Activated CD4-positive, alpha-beta T cell treated with anti-CD3 and anti-CD28 coated beads, Interleukin-2, amount 10 ng/mL, durations not matched to agents 7 days and 5 days (primary cell): Measurements from ENCODE around the gene TRIM32. TPM values are rescaled to one million over a fixed set of nuclear protein-coding genes. Genes with fewer than 3 reads are reported as not detected.

ENCODE experiments used
- CTCF ChIA-PET: fragments of 350-600 bp; sonication (Branson Sonifier 250); formaldehyde crosslinking; loops from one replicate; lab custom pipeline; 2021; ENCODE audit warnings: antibody characterized with exemption; lab: Charles Lee
- POLR2A ChIA-PET: fragments of 350-600 bp; sonication (Branson Sonifier 250); formaldehyde crosslinking; loops from one replicate; lab custom pipeline; 2021; ENCODE audit warnings: antibody characterized with exemption; lab: Charles Lee
- DNase-seq: peaks from one replicate; pipeline ENCODE4 v3.0.0-alpha.2; 2020
- H3K27ac Mint-ChIP-seq: one replicate; pipeline ENCODE4 v1.8.0; 2021; ENCODE audit warnings: mild to moderate bottlenecking, moderate library complexity, mixed read lengths
- H3K27me3 Mint-ChIP-seq: one replicate; pipeline ENCODE4 v1.8.0; 2021; ENCODE audit warnings: mixed read lengths
- H3K36me3 Mint-ChIP-seq: one replicate; pipeline ENCODE4 v1.8.0; 2021; ENCODE audit warnings: low read depth, mixed read lengths
- H3K4me1 Mint-ChIP-seq: one replicate; pipeline ENCODE4 v1.8.0; 2021; ENCODE audit warnings: mixed read lengths
- H3K4me3 Mint-ChIP-seq: one replicate; pipeline ENCODE4 v1.8.0; 2021; ENCODE audit warnings: mild to moderate bottlenecking, moderate library complexity, mixed read lengths
- H3K9me3 Mint-ChIP-seq: one replicate; pipeline ENCODE4 v1.8.0; 2021; ENCODE audit warnings: mixed read lengths
- total RNA-seq, 2 experiments: library from RNA; stranded (reverse); gene quantifications; one replicate each; pipeline ENCODE4 v1.2.3, GENCODE V29; 2021

Gene TRIM32
- total RNA-seq, 2 experiments from 2014 or later = 17.9 to 18.3 TPM

DNA sequence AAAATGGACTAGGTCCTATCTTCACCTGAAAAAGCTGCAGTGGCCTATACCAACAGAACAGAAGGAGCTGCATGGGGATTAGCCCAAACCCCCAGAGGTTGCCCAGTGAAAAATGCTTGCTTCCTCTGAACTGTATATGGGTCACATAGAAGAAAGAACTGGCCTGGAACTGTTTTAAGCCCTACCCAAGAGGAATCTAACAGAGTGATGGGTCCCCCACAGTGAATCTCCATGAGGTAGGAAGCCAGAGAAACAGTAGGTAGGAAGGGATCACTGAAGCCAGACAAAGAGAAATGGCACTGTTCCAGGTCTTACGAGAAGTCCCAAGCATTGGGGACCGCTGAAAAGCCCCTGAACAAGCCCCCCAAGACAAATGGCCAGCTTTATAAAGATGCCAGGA lies 28.8 kb upstream of the TRIM32 start:
- DNase-seq = no peak
- Mint-ChIP-seq H3K27me3 (no peaks in the 10 kb centered on the region), H3K9me3 (no peaks in the 10 kb centered on the region), H3K4me3 (no peak overlapping the region), H3K36me3 (no peaks in the 10 kb centered on the region), H3K27ac (no peak overlapping the region), H3K4me1 (no peaks in the 10 kb centered on the region)
- CTCF ChIA-PET = no interaction called here
- POLR2A ChIA-PET = no interaction called here

DNA sequence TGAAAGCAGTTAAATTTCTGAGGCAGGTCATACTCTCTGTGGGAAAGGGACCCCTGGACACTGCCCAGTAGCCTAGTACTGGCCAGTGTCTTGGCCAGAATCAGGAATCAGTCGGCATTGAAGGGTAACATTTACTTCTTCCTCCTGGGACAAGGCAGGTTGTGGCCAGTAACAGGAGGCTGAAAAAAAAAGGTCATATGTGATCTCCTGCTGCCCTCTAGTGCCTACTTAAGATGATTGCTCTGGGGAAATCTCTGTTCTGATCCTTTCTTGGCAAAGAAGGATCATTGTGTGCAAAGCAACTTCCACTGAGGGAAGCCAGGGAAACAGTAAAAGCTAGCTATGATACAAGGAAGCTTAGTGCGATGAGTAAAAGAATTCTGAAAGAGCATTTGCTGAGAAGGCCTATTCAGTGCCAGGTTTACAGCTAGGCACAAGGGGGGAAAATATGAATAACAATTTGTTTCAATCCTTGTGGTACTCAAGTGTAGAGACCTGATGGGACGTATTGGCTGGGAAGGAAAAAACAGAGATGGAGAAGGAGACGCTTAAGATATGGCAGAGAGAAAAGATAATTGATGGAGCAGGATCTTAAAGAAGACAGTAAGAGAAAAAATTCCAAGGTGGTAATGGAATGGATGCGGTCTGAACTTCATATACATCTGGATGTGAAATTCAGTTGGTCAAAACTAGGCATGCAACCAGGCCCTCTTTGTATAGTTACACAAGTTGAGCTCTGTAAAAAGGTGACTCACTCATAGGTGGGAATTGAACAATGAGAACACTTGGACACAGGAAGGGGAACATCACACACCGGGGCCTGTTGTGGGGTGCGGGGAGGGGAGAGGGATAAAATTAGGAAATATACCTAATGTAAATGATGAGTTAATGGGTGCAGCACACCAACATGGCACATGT lies 25.8 kb upstream of the TRIM32 start:
- no peaks in the 10 kb centered on the region for H3K9me3 Mint-ChIP-seq
- POLR2A ChIA-PET = no interaction called here

DNA sequence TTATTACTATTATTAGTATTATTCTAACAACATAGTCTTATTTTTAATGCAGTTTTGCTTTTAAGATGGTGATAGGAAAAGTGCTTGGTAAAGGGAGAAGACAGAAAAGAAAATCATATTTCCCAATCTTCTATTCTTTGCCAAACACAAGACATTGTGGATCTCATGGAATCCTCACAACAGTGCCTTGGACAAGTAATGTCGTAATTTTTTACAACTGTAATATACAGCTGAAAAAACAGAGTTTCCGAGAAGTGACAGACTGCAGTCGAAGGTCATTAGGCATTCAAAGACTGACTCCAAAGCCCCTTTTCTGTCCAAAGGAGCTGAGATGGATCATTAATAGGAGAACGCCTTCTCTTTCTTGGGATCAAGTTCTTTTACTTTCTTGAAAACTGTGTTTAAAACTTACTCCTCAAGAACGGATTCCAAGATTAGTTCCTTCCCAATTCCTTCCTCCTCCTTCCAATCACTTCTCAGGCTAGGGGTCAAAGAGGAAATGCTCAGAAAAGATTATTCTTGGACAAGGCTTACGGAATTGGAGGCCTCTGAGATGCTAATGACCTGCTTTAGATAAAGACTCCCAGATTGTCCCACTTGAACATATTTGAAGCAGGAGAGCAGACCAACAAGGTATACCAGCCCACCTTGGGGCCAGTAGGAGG lies 24.3 kb upstream of the TRIM32 start:
- no peaks in the 10 kb centered on the region for H3K9me3 Mint-ChIP-seq
- no peaks in the 10 kb centered on the region for H3K36me3 Mint-ChIP-seq
- no peak overlapping the region for H3K27ac Mint-ChIP-seq
- CTCF ChIA-PET = no interaction called here
- no peaks in the 10 kb centered on the region for H3K4me1 Mint-ChIP-seq
- POLR2A ChIA-PET = no interaction called here
- H3K4me3 Mint-ChIP-seq = no peak overlapping the region
- no peaks in the 10 kb centered on the region for H3K27me3 Mint-ChIP-seq
- no peak for DNase-seq

More for the DNA sequence above, 25.8 kb upstream of the TRIM32 start:
- Mint-ChIP-seq H3K4me3 (no peak overlapping the region), H3K27ac (no peak overlapping the region), H3K4me1 (no peaks in the 10 kb centered on the region), H3K36me3 (no peaks in the 10 kb centered on the region), H3K27me3 (no peaks in the 10 kb centered on the region)
- CTCF ChIA-PET = interaction anchor here (1.3 kb wide), 1 partner anchor 1068 kb away, joined by 4 read pairs; no protein-coding TSS in a partner anchor
- DNase-seq = no peak

DNA sequence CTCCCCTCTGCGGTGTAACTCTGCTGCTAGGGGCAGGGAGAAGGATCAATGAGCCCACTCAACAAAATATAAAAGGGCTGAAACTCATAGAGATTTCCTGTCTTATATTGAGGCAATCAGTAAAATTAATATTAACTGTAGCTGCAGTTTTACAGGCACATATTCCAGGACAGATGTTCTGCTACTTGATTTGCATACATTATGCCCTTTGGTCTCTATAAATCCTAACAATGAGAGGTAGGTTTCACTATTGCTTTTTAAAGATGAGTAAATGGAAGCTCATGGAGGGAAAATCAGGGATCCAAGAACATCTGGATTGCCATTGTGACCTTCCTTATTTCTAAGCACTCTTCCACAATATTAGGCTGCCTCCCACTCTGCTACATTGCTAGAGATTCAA lies 23.5 kb upstream of the TRIM32 start:
- CTCF ChIA-PET = no interaction called here
- no peaks in the 10 kb centered on the region for H3K36me3 Mint-ChIP-seq
- H3K4me3 Mint-ChIP-seq = no peak overlapping the region

DNA sequence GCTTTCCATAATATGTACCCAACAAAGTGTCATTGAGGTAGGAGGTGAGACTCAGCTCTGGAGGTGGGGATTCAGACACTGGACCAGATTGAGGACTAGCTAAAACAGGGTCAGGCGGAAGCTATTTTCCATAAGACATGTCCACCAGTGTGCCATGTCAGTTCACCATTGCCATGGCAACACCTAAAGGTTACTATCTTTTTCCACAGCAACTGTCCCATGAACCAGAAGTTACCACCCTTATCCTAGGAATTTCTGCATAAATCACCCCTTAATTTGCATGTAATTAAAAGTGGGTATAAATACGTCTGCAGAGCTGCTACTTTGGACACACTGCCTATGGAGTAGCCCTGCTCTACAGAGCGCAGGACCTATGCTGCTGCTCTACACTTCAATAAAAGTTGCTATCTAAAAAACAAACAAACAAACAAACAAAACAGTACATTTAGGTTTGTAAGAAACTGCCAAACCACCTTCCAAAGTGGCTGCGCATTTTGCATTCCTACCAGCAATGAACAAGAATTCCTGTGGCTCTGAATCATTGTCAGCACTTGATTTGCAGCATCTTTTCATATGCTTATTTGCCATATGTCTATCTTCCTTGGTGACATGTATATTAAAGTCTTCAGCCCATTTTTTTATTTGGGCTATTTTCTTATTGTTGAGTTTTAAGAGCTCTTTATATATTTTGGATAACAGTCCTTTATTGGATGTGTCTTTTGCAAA lies 18.0 kb upstream of the TRIM32 start:
- CTCF ChIA-PET = no interaction called here
- Mint-ChIP-seq H3K9me3 (peaks cover 10% of the 10 kb centered on the region), H3K4me3 (no peak overlapping the region), H3K27me3 (no peaks in the 10 kb centered on the region), H3K4me1 (no peaks in the 10 kb centered on the region), H3K36me3 (no peaks in the 10 kb centered on the region), H3K27ac (no peak overlapping the region)
- no peak for DNase-seq
- POLR2A ChIA-PET = no interaction called here

More for the DNA sequence above, 23.5 kb upstream of the TRIM32 start:
- Mint-ChIP-seq H3K27ac (no peak overlapping the region), H3K27me3 (no peaks in the 10 kb centered on the region), H3K9me3 (no peaks in the 10 kb centered on the region), H3K4me1 (no peaks in the 10 kb centered on the region)
- POLR2A ChIA-PET = no interaction called here
- no peak for DNase-seq

DNA sequence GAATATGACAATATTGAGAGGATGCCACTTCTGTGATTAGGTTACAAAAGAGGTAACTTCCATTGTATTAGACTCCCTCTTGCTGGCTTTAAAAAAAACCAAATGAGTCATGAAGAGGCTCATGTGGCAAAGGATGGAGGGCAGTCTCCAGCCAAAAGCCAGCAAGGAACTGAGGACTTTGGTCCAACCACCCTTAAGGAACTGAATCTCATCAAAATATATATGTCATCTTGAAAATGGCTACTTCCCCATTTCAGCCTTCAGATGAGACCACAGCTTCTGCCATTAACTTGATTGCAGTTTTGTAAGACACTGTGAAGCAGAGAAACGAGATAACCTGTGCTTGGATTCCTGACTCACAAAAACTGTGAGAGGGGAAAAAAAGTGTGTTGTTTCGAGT lies 15.5 kb upstream of the TRIM32 start:
- no peak for DNase-seq
- no peak overlapping the region for H3K4me3 Mint-ChIP-seq
- H3K9me3 Mint-ChIP-seq = peaks cover 16% of the 10 kb centered on the region
- CTCF ChIA-PET = no interaction called here
- H3K27me3 Mint-ChIP-seq = no peaks in the 10 kb centered on the region
- H3K4me1 Mint-ChIP-seq = no peaks in the 10 kb centered on the region
- H3K27ac Mint-ChIP-seq = no peak overlapping the region
- POLR2A ChIA-PET = no interaction called here
- H3K36me3 Mint-ChIP-seq = no peaks in the 10 kb centered on the region

DNA sequence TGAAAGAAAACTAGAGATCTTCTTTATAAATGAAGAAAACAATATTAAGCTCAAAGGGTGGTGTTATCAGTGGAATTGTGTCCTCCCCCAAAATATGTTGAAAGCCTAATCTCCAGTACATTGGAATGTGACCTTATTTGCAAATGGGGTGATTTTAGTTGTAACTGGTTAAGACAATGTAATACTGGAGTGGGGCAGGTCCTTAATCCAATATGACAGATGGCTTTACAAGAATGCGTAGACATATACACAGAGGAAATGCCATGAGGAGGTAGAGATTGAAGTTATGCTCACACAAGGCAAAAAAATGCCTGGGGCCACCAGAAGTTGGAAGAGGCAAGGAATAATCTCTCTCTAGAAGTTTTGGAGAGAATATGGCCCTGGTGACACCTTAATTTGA lies 13.7 kb upstream of the TRIM32 start:
- H3K27ac Mint-ChIP-seq = no peak overlapping the region
- H3K9me3 Mint-ChIP-seq = peaks cover 16% of the 10 kb centered on the region
- H3K36me3 Mint-ChIP-seq = no peaks in the 10 kb centered on the region
- no peak for DNase-seq
- no peaks in the 10 kb centered on the region for H3K27me3 Mint-ChIP-seq
- H3K4me1 Mint-ChIP-seq = no peaks in the 10 kb centered on the region
- H3K4me3 Mint-ChIP-seq = no peak overlapping the region
- ChIA-PET CTCF (no interaction called here), POLR2A (no interaction called here)

DNA sequence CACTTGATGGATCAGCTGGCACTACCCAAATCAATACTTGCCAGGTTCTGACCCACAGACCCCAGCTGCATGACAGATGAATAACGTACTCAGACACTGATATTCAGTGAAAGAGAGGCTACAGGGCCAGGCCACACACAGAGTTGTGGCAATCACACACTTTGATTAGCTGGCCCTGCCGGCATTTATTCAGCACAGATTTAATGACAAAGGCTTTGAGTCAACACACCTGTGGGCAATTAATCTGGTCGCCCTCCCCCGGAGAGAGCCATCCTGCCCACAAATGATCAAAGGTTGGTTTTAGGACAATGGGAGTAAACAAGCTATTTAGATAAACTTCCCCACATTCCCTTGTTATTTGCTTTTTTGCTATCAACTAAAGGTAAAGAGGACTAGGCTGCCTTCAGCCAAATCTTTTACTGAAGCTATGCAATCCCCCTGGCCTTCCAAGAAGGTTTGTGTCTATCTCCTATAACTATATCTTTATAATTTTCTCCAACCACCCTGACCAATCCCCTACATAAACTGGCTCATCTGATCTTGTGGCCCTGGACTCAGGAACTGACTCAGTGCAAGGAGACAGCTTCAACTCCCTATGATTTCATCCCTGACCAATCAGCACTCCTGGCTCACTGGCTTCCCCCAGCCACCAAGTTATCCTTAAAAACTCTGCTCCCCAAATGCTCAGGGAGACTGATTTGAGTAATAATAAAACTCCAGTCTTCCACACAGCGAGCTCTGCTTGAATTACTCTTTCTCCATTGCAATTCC lies 12.7 kb upstream of the TRIM32 start:
- Mint-ChIP-seq H3K27ac (no peak overlapping the region), H3K27me3 (no peaks in the 10 kb centered on the region), H3K4me3 (no peak overlapping the region), H3K36me3 (no peaks in the 10 kb centered on the region), H3K9me3 (peaks cover 16% of the 10 kb centered on the region), H3K4me1 (no peaks in the 10 kb centered on the region)
- ChIA-PET POLR2A (no interaction called here), CTCF (interaction anchor here (0.5 kb wide), 1 partner anchor 8 kb away, joined by 3 read pairs; no protein-coding TSS in a partner anchor)
- no peak for DNase-seq

DNA sequence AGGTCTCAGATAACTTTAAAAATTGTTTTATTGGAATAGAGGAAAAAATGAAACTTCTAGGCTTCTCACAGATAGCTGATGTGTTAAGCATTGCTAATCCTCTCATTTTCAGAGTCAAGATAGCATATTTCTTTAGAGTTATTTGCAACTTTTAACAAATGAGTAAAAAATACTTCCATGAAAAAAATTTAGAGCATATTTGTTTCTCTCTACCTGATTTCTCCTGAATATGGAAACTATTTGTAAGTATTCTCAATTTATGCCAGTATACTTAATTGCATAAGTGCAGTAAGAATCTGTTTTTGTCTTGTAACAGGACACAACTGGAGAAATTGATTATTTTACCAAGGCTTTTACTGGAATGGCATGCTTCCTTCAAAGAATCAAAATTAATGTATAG lies 3.6 kb upstream of the TRIM32 start:
- ChIA-PET POLR2A (no interaction called here), CTCF (no interaction called here)
- Mint-ChIP-seq H3K4me1 (peaks cover 24% of the 10 kb centered on the region), H3K4me3 (no peak overlapping the region), H3K36me3 (peaks cover 5% of the 10 kb centered on the region), H3K9me3 (peaks cover 4% of the 10 kb centered on the region), H3K27ac (no peak overlapping the region), H3K27me3 (no peaks in the 10 kb centered on the region)
- DNase-seq = no peak

DNA sequence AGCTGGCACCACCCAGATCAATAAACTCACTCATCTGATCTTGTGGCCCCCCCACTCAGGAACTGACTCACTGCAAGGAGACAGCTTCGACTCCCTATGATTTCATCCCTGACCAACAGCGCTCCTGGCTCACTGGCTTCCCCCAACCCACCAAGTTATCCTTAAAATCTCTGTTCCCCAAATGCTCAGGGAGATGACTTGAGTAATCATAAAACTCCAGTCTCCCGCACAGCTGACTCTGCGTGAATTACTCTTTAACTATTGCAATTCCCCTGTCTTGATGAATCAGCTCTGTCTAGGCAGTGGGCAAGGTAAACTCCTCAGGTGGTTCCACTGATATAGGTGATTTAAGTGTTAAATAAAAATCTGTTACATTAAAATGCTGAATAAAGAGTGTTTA lies 1.9 kb upstream of the TRIM32 start:
- Mint-ChIP-seq H3K36me3 (peaks cover 5% of the 10 kb centered on the region), H3K27ac (no peak overlapping the region), H3K4me1 (peaks cover 35% of the 10 kb centered on the region), H3K9me3 (peaks cover 4% of the 10 kb centered on the region), H3K27me3 (no peaks in the 10 kb centered on the region), H3K4me3 (no peak overlapping the region)
- CTCF ChIA-PET = no interaction called here
- DNase-seq = no peak
- POLR2A ChIA-PET = no interaction called here

DNA sequence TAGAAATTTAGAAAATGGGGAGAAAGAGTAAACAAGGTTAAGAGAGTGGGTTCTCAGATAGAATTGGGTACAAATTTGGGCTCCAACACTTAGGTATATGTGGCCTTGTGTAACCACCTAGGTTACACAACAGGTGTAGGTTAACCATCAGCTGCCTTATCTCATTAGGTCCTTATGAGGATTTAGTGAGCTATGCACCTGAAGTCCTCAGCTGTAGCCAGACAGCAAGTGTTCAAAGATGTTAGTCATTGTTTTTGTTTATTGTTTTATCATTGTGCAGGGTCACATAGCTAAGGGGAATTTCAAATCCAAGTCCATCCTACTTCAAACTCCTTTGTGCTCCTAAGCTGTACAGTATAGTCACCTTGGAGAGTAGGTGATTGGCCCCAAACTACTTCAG lies 970 bp upstream of the TRIM32 start:
- ChIA-PET POLR2A (no interaction called here), CTCF (interaction anchor here (0.9 kb wide), 1 partner anchor 12 kb away, joined by 3 read pairs; no protein-coding TSS in a partner anchor)
- H3K36me3 Mint-ChIP-seq = peaks cover 5% of the 10 kb centered on the region
- H3K27me3 Mint-ChIP-seq = no peaks in the 10 kb centered on the region
- peak overlapping the region; percentile 85 for H3K4me3 Mint-ChIP-seq
- DNase-seq = no peak
- H3K4me1 Mint-ChIP-seq = peaks cover 40% of the 10 kb centered on the region
- H3K9me3 Mint-ChIP-seq = peaks cover 4% of the 10 kb centered on the region
- H3K27ac Mint-ChIP-seq = peak overlapping the region; percentile 91

DNA sequence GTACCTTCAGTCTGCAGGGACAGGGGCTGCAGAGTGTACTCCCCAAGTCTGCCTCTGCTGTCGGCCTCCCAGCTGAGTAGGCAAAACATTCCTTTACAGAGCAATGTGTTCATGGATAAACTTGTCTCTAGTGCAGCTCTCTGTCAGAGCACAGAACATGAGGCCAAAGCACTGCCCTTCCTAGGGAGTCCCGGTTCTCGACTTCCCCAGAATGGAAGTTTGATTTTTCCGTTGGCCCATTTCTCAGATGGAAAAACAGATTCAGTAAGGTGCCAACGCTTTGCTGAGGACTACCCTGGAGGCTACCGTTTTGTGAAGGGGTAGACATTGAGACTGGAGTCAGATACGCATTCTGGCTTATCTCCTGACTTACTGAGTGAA lies 422 bp upstream of the TRIM32 start:
- CTCF ChIA-PET = interaction anchor here (0.9 kb wide), 1 partner anchor 11 kb away, joined by 3 read pairs; no protein-coding TSS in a partner anchor
- peak overlapping the region; percentile 91 for H3K27ac Mint-ChIP-seq

More for the DNA sequence above, 422 bp upstream of the TRIM32 start:
- peaks cover 6% of the 10 kb centered on the region for H3K36me3 Mint-ChIP-seq
- no peak for DNase-seq
- peak overlapping the region; percentile 85 for H3K4me3 Mint-ChIP-seq
- H3K4me1 Mint-ChIP-seq = peaks cover 46% of the 10 kb centered on the region
- POLR2A ChIA-PET = no interaction called here
- H3K27me3 Mint-ChIP-seq = no peaks in the 10 kb centered on the region
- H3K9me3 Mint-ChIP-seq = peaks cover 4% of the 10 kb centered on the region
